ENCODE results near the gene CEP83.

DNA sequence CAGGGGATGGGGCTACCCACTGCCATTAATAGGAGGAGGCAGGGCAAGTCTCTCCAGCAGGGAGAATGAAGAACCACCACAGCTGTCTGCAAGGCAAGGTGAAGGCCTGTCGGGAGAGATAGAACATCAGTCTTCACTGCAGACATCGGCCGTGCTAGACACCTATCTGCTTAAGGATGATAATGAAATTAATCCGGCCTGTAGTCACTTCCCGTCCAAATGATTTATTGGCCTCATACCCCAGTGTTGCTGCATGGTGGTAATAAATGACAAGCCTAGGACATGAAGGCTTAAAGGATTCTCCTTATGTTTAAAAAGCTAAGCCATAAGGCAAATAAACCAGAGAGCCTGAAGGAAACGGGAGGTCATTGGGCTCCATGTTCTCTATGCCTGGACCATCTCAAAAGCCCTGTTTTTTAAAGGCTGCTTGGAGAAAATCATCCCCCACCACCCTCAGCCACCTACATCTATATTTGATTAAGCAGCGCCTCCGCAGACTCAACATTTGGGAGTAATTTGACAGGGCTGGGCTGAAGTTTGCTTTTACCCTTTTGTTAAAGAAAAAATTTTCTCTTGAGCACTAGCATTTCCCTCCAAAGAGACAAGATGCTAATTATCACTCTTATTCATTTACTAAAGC is 173.6 kb downstream of the CEP83 start:
- TF ChIP-seq CTCF (IDR thresholded peaks at IDR 0.05; ENCODE audit: borderline replicate concordance, extremely low read depth, low read length, poor library complexity, severe bottlenecking): no peak
- no peak for TF ChIP-seq EZH2 (IDR thresholded peaks at IDR 0.05; ENCODE audit: borderline replicate concordance, low read depth, low read length, severe bottlenecking)

All from DND-41 (cell line).